ENCODE results near the gene LRRC74A.

Gene LRRC74A

GRCh38 chr14:76829013-76829365 lies 2.8 kb downstream of the LRRC74A start:
- DNase-seq (no peak), ATAC-seq (no peak)
- Mint-ChIP-seq H3K4me1 (no peaks in the 10 kb centered on the region), H3K27me3 (peaks cover 1% of the 10 kb centered on the region), H3K4me3 (no peak overlapping the region), H3K9me3 (no peaks in the 10 kb centered on the region), H3K27ac (no peak overlapping the region)

GRCh38 chr14:76829650-76830421 lies 3.6 kb downstream of the LRRC74A start:
- Mint-ChIP-seq H3K4me1 (no peaks in the 10 kb centered on the region), H3K27ac (peak overlapping the region; percentile 20 to 31), H3K27me3 (peaks cover 10% of the 10 kb centered on the region), H3K4me3 (no peak overlapping the region), H3K9me3 (no peaks in the 10 kb centered on the region)
- DNase-seq (no peak), ATAC-seq (no peak)

- no peak overlapping the region for H3K4me3 Mint-ChIP-seq
Observed at GRCh38 chr14:76830556-76830955, 4.3 kb downstream of the LRRC74A start.

GRCh38 chr14:76832503-76832988 lies 6.3 kb downstream of the LRRC74A start:
- Mint-ChIP-seq H3K4me3 (no peak overlapping the region), H3K4me1 (no peaks in the 10 kb centered on the region), H3K9me3 (no peaks in the 10 kb centered on the region), H3K27me3 (peaks cover 18% of the 10 kb centered on the region), H3K27ac (no peak overlapping the region)
- ATAC-seq, result no peak
- no peak for DNase-seq

More at GRCh38 chr14:76830556-76830955, 4.3 kb downstream of the LRRC74A start:
- H3K4me1 Mint-ChIP-seq, result no peaks in the 10 kb centered on the region
- ATAC-seq (no peak), DNase-seq (no peak)
- H3K27ac Mint-ChIP-seq, result no peak overlapping the region
- H3K27me3 Mint-ChIP-seq, result peaks cover 11% of the 10 kb centered on the region
- no peaks in the 10 kb centered on the region for H3K9me3 Mint-ChIP-seq

- no peaks in the 10 kb centered on the region for H3K9me3 Mint-ChIP-seq
- H3K4me3 Mint-ChIP-seq, result no peak overlapping the region
- peaks cover 18% of the 10 kb centered on the region for H3K27me3 Mint-ChIP-seq
- ATAC-seq, result no peak
- no peaks in the 10 kb centered on the region for H3K4me1 Mint-ChIP-seq
- H3K27ac Mint-ChIP-seq, result no peak overlapping the region
- no peak for DNase-seq
Observed at GRCh38 chr14:76833011-76833410, 6.8 kb downstream of the LRRC74A start.

DNA sequence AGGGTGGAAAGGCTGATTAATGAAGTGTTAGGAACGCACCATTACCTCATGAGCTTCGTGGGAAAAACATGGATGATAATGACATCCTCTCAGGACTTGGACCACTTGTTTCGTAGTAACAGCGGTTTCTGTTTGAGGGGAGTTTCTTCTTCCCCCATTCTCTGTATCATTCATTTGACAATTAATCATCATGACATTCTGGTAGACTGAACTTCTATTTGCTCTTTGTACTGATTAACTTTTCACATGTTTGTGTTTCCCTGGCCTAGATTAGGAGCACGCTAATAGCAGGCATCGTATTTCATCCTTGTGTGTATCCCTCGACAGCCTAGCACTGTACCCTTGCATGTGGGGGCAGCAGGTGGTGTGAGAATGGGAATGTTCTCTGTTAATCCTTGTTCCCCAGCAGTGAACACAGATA lies 8.0 kb downstream of the LRRC74A start:
- no peak for ATAC-seq
- Mint-ChIP-seq H3K4me1 (no peaks in the 10 kb centered on the region), H3K27ac (no peak overlapping the region), H3K9me3 (no peaks in the 10 kb centered on the region), H3K27me3 (peaks cover 18% of the 10 kb centered on the region), H3K4me3 (no peak overlapping the region)
- DNase-seq, result no peak

- ATAC-seq (no peak), DNase-seq (no peak)
- peaks cover 18% of the 10 kb centered on the region for H3K27me3 Mint-ChIP-seq
- no peaks in the 10 kb centered on the region for H3K9me3 Mint-ChIP-seq
- H3K4me1 Mint-ChIP-seq, result no peaks in the 10 kb centered on the region
- H3K4me3 Mint-ChIP-seq, result no peak overlapping the region
- H3K27ac Mint-ChIP-seq, result no peak overlapping the region
Observed at GRCh38 chr14:76836029-76836630, 9.9 kb downstream of the LRRC74A start.

- H3K27ac Mint-ChIP-seq, result no peak overlapping the region
- H3K27me3 Mint-ChIP-seq, result peaks cover 18% of the 10 kb centered on the region
- no peaks in the 10 kb centered on the region for H3K4me1 Mint-ChIP-seq
- no peak overlapping the region for H3K4me3 Mint-ChIP-seq
- ATAC-seq (no peak), DNase-seq (no peak)
- H3K9me3 Mint-ChIP-seq, result no peaks in the 10 kb centered on the region
Observed at GRCh38 chr14:76837524-76837923, 11.3 kb downstream of the LRRC74A start.

- Mint-ChIP-seq H3K27me3 (no peaks in the 10 kb centered on the region), H3K4me3 (no peak overlapping the region), H3K9me3 (peaks cover 0 to 5% of the 10 kb centered on the region in 2 donors), H3K4me1 (peaks cover 8% of the 10 kb centered on the region), H3K27ac (no peak overlapping the region)
- DNase-seq (no peak), ATAC-seq (no peak)
Observed at GRCh38 chr14:76842414-76842813, 16.2 kb downstream of the LRRC74A start.

DNA sequence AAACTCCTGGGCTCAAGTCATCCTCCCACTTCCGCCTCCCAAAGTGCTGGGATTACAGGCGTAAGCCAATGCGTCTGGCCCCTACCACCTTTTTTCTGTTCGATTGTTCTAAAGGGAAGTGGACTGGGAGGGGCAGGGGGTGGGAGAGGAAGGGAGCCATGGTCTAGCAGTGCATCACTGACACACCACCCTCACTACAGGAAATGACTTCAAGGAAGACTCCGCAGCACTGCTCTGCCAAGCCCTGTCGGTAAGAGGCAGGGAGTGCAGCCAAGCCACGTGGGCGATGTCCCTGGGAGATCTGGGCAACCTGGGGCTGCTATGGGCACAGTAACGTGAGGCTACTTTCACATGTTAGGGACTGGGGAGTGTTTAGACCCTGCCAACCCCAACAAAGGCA lies 18.0 kb downstream of the LRRC74A start:
- DNase-seq, result peak; percentile 45 to 70
- Mint-ChIP-seq H3K27me3 (no peaks in the 10 kb centered on the region), H3K9me3 (peaks cover 0 to 5% of the 10 kb centered on the region in 2 donors), H3K27ac (peak overlapping the region in 1 of 2 donors; percentile 65), H3K4me1 (peaks cover 8% of the 10 kb centered on the region), H3K4me3 (no peak overlapping the region)
- ATAC-seq, result peak; percentile 100

DNA sequence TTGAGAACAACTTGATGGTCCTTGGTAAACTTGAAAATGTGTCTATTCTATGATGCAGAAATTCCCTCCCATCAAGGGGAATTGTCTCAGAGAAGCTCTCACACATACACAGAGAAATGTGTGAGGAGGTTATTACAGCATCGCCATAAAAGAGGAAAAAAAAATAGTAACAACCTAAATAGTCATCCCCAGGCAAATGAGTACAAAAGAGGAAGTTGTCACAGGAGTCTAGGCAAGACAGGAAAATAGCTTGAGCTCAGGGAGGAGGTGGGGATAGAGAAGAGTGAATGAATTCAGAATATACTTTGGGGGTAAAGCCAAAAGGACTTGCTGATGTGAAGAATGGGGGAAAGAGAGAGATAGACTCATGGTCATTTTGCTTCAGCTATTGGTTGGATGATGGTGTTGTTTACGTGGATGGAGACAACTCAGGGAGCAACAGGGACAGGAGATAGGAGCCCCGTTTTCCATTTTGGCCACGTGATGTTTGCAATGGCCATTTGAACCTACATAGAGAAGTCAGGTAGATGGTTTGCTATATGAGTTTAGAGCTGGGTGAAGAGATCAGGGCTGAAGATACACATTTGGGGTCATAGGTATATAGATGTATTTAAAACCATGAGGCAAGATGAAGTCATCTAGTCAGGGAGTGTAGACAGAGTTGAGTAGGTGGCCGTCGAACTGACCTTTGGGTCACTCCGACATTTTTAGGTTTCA lies 20.3 kb downstream of the LRRC74A start:
- no peak for ATAC-seq
- Mint-ChIP-seq H3K27me3 (no peaks in the 10 kb centered on the region), H3K27ac (peak overlapping the region in 1 of 2 donors; percentile 63)

GRCh38 chr14:76848879-76849278 lies 22.7 kb downstream of the LRRC74A start:
- Mint-ChIP-seq H3K4me3 (no peak overlapping the region), H3K9me3 (peaks cover 0 to 5% of the 10 kb centered on the region in 2 donors), H3K27me3 (peaks cover 4% of the 10 kb centered on the region), H3K27ac (no peak overlapping the region), H3K4me1 (peaks cover 8% of the 10 kb centered on the region)
- no peak for DNase-seq
- ATAC-seq, result no peak

More for the DNA sequence above, 20.3 kb downstream of the LRRC74A start:
- no peak for DNase-seq
- Mint-ChIP-seq H3K4me3 (no peak overlapping the region), H3K4me1 (peaks cover 8% of the 10 kb centered on the region), H3K9me3 (peaks cover 0 to 5% of the 10 kb centered on the region in 2 donors)

DNA sequence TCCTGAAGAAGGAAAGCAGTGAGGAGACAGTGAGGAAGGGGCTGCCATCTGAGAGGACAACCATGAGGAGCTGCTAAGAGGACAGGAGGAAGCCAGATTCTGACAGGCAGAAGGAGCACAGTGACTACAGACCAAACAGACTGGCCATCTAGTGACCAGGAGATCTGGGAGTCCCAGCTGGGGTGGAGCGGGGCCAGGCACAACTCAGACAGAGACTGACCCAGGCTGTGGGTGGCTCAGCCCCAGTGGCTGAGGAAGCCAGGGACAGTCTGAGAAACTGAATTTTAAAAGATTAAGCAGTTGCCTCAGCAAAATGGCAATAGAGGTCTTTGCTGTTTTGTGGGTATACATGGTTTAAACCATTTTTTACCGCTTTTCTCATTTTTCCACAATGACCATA lies 28.9 kb downstream of the LRRC74A start:
- no peak overlapping the region for H3K4me3 Mint-ChIP-seq
- H3K27ac Mint-ChIP-seq, result no peak overlapping the region
- no peaks in the 10 kb centered on the region for H3K4me1 Mint-ChIP-seq
- ATAC-seq (no peak), DNase-seq (no peak)
- H3K27me3 Mint-ChIP-seq, result peaks cover 32% of the 10 kb centered on the region
- no peaks in the 10 kb centered on the region for H3K9me3 Mint-ChIP-seq

DNA sequence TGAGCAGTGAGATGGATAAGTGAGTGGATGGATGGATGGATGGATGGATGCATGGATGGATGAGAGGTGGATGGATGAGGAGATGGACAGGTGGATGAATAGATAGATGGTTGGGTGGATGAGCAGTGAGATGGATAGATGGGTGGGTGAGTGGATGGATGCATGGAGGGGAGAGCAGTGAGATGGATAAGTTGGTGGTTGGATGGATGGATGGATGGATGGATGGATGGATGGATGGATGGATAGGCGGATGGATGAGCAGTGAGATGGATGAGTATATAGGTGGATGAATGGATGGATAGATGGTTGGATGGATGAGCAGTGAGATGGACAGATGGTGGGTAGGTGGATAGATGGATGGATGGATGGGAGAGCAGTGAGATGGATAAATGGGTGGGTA lies 30.6 kb downstream of the LRRC74A start:
- no peaks in the 10 kb centered on the region for H3K4me1 Mint-ChIP-seq

GRCh38 chr14:76861574-76862255 lies 35.5 kb downstream of the LRRC74A start:
- Mint-ChIP-seq H3K27me3 (peaks cover 7% of the 10 kb centered on the region), H3K9me3 (no peaks in the 10 kb centered on the region), H3K4me3 (no peak overlapping the region), H3K27ac (no peak overlapping the region), H3K4me1 (peaks cover 20% of the 10 kb centered on the region)
- DNase-seq (no peak), ATAC-seq (no peak)

More for the DNA sequence above, 30.6 kb downstream of the LRRC74A start:
- H3K4me3 Mint-ChIP-seq, result no peak overlapping the region
- no peaks in the 10 kb centered on the region for H3K9me3 Mint-ChIP-seq
- ATAC-seq (no peak), DNase-seq (no peak)
- no peak overlapping the region for H3K27ac Mint-ChIP-seq
- peaks cover 32% of the 10 kb centered on the region for H3K27me3 Mint-ChIP-seq

All from stimulated activated naive CD8-positive, alpha-beta T cell treated with anti-CD3 and anti-CD28 coated beads, Interleukin-15, amount 100 ng/mL, for 72 hours (primary cell).